ENCODE data around the gene SVOP. TPM values are rescaled to one million over a fixed set of nuclear protein-coding genes. Genes with fewer than 3 reads are reported as not detected.
A peak's percentile ranks its signal among the peaks of the same experiment; 100 is the strongest.

Gene SVOP
- total and polyA plus RNA-seq, 2 of the 8 experiments (the other 6 are each of a cell fraction or from before 2014, with no cell fraction given), result 0.06 TPM; not detected in 1

DNA sequence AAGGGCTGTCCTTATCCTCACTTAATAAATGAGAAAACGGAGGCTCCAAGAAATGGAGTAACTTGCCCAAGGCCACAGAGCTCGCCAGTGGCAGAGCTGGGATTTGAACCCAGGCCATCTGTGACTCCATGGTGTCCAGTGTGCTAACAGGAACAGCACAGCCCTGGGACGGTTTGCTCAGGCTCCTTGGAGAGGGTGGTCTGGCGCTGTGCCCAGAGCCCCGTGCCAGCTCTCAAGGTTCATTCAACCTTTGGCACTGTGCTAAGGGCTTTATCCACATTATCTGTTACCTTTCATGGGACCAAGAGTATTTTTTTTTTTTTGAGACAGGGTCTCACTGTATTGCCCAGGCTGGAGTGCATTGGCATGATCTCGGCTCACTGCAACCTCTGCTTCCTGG lies 132.8 kb downstream of the SVOP start:
- no peak for FAIRE-seq
- TF ChIP-seq EZH2 (IDR thresholded peaks at IDR 0.05; ENCODE audit: low read depth, low read length, severe bottlenecking), result no peak

More for the DNA sequence above, 132.8 kb downstream of the SVOP start:
- H2BK5ac ChIP-seq (ENCODE audit: low read depth, low read length), result no peak overlapping the region
- no peak overlapping the region for H3K23ac ChIP-seq (ENCODE audit: insufficient read length)
- H3K27me3 ChIP-seq (replicated peaks in 1 of 4; ENCODE audit: control insufficient read depth in 3 of 4, extremely low read depth in 1 of 4, insufficient read depth in 3 of 4, low read length in 3 of 4), result no peaks in the 10 kb centered on the region
- no peak overlapping the region for H2BK20ac ChIP-seq (ENCODE audit: low read length)
- H3K23me2 ChIP-seq (ENCODE audit: low read depth, low read length), result no peaks in the 10 kb centered on the region
- no peak overlapping the region for H3K4ac ChIP-seq (replicated peaks; ENCODE audit: insufficient read length, low read depth, low read length)
- H4K5ac ChIP-seq (ENCODE audit: insufficient read length, low read depth, low read length), result no peak overlapping the region
- H2BK12ac ChIP-seq (ENCODE audit: low read depth, low read length), result no peak overlapping the region
- H3K4me2 ChIP-seq (ENCODE audit: insufficient read depth in 1 of 2, low read depth in 2 of 2, low read length in 2 of 2), result no peak overlapping the region
- no peak overlapping the region for H2BK120ac ChIP-seq (replicated peaks; ENCODE audit: low read depth, low read length)
- H3K27ac ChIP-seq (ENCODE audit: low read depth, low read length), result no peak overlapping the region
- H2AFZ ChIP-seq (ENCODE audit: low read length), result no peak overlapping the region
- no peak overlapping the region for H3K18ac ChIP-seq (ENCODE audit: extremely low read depth, low read length)
- H3K4me1 ChIP-seq (replicated peaks in 1 of 4; ENCODE audit: control insufficient read depth in 3 of 4, insufficient read depth in 4 of 4, low read length in 3 of 4), result no peaks in the 10 kb centered on the region; a peak in 1 of 7 replicates
- H4K20me1 ChIP-seq (replicated peaks in 1 of 2; ENCODE audit: control insufficient read depth in 1 of 2, insufficient read depth in 2 of 2, low read length in 2 of 2), result no peaks in the 10 kb centered on the region
- no peak overlapping the region for H2BK15ac ChIP-seq (ENCODE audit: low read length)
- no peak overlapping the region for H3K14ac ChIP-seq (ENCODE audit: insufficient read length)
- H3K36me3 ChIP-seq (ENCODE audit: control insufficient read depth in 2 of 4, insufficient read depth in 4 of 4, low read length in 3 of 4), result no peaks in the 10 kb centered on the region
- H3K4me3 ChIP-seq (ENCODE audit: extremely low read depth in 1 of 4, insufficient read depth in 2 of 4, low read depth in 3 of 4, low read length in 4 of 4), result no peak overlapping the region
- H3K79me2 ChIP-seq (ENCODE audit: control insufficient read depth in 1 of 2, insufficient read depth in 2 of 2, low read length in 2 of 2), result no peaks in the 10 kb centered on the region
- WGBS, 2 experiments (ENCODE audit: extremely low coverage in 1 of 2, insufficient coverage in 1 of 2, insufficient read length in 1 of 2, insufficient replicate concordance in 2 of 2, low coverage in 1 of 2, low lambda C conversion rate in 2 of 2, missing lambda C conversion rate in 1 of 2), result 88% methylated on average over 6 of the region's 6 CpGs; no CpG with 5 or more reads in 1 of the 2 experiments
- H3K79me1 ChIP-seq (ENCODE audit: low read depth, low read length), result no peaks in the 10 kb centered on the region
- H3K56ac ChIP-seq (replicated peaks; ENCODE audit: insufficient read length, low read depth, low read length), result no peak overlapping the region
- H4K91ac ChIP-seq (replicated peaks; ENCODE audit: insufficient read length, low read length), result no peak overlapping the region
- POLR2A ChIA-PET (ENCODE audit: partially characterized antibody), result no interaction called here
- peak overlapping the region; percentile 37; the same call in 1 of the 2 replicates for H4K8ac ChIP-seq (ENCODE audit: extremely low read depth, insufficient read depth, low read length)
- H3K9ac ChIP-seq (replicated peaks in 1 of 4; ENCODE audit: extremely low read depth in 1 of 4, low read depth in 3 of 4, low read length in 3 of 4), result no peak overlapping the region
- CTCF ChIA-PET (ENCODE audit: partially characterized antibody), result interaction anchor here (0.6 kb wide), 1 partner anchor 63 kb away, joined by 3 read pairs; no protein-coding TSS in a partner anchor
- peaks cover 0 to 4% of the 10 kb centered on the region in 2 experiments; a peak in 1 of 4 replicates for H3K9me3 ChIP-seq (ENCODE audit: insufficient read depth in 2 of 2, low read depth in 1 of 2, low read length in 1 of 2)
- DNase-seq (ENCODE audit: low read depth in 1 of 2, low spot score in 2 of 2), result no peak
- H2AK5ac ChIP-seq (ENCODE audit: low read depth, low read length), result no peak overlapping the region
